Cortex of kidney (tissue), 1 donor: ENCODE measurements around the gene DDIT4L.
"Not testable (repeated sequence)": the region's sequence is repeated elsewhere in the genome, so short reads cannot be mapped to it uniquely, and the experiment has no call there.

Source experiments
- DNase-seq: peaks from one replicate; lab custom pipeline; 2025; lab: John Stamatoyannopoulos, UW

DDIT4L gene, protein sequence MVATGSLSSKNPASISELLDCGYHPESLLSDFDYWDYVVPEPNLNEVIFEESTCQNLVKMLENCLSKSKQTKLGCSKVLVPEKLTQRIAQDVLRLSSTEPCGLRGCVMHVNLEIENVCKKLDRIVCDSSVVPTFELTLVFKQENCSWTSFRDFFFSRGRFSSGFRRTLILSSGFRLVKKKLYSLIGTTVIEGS

DNA sequence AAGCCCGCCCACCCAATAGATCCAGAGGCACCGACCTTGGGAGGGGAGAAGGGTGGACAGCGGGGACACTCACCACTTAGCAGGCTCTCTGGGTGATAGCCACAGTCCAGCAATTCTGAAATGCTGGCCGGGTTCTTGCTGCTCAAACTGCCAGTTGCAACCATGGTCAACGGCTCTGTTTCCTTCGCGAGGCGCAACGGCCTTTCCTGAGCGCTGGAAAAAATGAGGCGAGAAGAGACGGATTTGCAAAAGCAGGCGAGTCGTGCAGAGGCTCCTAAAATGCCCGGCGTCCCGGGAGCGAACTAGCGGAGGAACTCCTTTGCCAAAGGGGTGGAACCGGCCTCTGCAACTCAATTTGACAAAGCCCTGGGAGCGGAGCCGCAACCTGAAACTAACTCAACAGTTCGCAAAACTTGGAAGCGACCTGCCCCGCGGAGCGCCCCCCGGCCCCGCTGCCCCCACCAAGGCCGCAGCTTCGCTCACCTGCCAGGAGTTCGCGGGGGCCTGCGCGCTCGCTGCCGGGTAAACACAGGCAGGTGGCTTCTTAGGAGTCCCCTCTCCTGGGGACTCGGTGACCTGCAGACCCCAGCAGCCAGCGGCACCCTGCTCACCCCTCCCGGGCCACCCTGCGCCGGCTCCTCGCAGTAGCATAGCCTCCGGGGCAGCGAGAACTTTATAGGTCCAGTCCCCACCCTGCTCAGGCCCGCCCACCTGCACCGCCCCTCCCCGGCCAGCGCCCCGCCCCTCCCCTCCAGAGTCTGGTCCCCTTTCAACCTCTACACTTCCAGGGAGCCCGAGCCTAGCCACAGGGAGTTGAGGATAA lies at the start of gene DDIT4L:
TSS of gene DDIT4L (minus strand) at position 649 of the 823 bp plus-strand sequence. CDS start at position 164, 485 bp downstream.
- no peak for DNase-seq

DNA sequence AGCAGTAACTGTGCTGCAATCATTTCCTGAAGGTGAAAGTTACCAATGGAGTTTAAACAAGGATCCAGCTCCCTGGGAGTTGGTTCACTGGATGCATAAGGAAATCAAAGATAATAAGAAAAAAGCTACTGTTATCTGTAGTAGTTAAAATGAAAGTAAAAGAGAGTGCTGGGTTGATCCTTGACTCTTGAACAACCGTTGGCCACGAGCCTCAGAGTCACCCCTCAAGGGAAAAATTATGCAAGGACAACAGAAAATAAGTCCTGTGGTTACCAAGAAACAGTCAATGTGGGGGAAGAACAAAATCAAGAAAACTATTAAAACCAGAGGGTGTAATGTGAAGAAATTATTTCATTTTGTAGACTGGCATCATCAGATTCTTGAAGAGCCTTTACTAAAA lies 49.7 kb upstream of the DDIT4L start:
- DNase-seq, result no peak

DNA sequence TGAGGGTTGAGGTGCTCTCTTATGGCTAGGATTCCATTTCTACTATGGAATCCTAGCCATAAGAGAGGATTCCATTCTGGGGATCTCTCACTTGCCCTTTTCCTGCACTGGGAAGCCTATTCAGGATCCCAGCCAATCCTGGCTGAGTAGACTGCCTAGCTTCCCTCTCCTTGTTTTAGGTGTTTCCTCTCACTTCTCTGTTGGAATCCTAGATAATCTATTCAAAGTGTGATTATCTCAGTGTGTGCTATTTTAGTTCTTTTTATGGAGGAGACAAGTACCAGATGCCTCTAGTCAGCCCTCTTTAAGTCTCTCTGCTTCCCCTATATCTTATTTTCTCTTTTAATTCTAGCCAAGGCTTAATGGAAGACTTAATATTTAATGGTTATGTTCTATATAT lies 34.5 kb upstream of the DDIT4L start:
- DNase-seq, result no peak

DNA sequence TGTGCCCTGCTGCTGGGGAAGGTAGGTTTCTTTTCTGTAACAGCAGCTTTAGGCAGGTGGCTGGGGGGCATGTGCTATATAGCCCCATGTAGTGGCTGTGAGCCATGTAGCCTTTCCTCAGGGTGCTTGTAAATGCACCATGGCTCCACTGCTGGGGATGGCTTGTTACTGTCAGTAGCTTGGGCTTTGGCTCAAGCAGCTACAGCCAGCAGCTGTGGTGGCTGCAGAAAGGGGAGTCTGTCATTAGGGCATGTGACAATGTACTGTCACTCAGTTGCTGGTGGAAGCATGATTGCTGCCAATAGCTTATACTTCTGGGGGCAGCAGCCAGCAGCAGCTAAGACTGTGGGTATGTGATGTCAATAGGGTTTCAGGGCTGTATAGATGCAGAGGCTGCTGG lies 33.9 kb upstream of the DDIT4L start:
- no peak for DNase-seq

DNA sequence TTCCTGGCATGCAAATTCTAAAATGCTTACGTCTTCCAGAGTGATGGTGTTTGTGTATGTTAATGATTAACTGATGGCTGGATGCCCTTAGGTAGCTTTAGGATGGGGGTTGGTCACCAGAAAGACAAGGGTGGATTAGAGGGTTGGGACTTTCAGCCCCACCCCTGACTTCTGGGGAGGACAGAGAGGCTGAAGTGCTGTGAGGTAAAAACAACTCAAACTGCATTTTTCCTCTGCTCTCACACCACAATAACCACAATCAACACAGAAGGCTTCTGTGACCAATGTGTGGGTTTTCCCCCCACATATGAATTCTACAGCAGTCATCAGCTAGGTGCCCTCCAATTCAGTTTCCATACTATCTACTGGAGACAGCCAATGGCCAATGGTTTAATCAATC lies 18.7 kb upstream of the DDIT4L start:
- no peak for DNase-seq

DNA sequence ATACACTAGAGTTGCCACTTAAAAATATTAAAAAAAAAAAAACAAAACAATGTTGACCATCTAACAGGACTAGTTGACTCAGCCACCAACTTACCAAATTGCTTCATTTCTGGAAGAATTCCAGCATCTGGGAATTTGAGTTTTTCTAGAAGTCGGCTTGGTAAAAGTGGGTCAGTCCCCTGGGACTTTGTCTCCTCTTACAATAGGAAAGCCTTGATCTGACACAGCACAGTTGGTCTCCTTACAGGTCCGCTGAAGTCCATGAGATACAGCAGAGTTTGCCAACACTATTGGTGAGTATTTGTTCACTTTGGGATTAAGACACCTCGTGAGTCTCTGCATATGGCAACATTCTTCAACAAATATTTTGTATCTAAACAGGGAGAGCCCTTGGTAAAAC lies 18.2 kb upstream of the DDIT4L start:
- no peak for DNase-seq

DNA sequence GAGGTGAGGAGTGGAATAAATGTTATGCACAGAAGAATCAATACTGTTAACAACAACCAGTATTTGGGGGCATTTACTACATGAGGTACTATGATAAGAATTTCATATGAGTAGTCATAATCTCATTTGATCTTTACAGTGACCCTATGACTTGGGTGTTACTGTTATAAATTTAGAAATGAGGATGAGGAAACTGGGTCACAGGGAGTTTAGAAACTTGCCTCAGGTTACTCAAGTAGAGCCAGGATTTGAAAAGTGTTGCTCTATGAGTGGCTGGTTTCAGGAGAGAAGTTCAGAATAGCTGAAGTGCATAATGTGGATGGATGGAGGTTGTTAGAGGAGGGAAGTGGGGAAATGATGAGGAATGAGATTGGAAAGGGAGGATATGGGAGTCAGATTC lies 16.6 kb upstream of the DDIT4L start:
- no peak for DNase-seq

DNA sequence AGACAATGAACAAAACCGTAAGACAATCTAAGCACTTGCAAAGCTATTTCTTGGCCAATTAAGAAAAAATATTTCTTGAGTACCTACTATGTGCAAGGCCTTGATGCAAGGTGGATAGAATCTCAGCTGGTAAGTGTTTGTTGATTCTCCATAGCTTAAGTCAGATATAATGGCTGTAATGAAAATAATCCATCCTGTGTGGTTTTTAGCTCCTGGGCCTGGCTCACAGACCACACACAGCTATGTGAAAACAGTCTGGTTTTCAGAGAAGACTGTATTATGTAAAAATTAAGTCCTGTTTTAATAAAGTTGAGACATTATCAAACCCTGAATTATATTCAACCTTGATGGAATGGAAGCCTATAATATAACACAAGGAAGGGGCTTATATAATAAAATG lies 7.8 kb upstream of the DDIT4L start:
- no peak for DNase-seq

DNA sequence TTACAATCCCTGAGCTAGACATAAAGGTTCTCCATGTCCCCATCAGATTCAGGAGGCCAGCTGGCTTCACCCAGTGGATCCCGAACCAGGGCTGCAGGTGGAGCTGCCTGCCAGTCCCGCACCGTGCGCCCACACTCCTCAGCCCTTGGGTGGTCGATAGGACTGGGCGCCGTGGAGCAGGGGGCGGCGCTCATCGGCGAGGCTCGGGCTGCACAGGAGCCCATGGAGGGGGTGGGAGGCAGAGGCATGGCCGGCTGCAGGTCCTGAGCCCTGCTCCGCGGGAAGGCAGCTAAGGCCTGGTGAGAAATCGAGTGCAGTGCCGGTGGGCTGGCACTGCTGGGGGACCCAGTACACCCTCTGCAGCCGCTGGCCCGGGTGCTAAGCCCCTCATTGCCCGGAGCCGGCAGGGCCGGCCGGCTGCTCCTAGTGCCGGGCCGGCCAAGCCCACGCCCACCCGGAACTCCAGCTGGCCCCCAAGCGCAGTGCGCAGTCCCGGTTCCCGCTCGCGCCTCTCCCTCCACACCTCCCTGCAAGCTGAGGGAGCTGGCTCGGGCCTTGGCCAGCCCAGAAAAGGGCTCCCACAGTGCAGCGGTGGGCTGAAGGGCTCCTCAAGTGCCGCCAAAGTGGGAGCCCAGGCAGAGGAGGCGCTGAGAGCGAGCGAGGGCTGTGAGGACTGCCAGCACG lies 6.3 kb upstream of the DDIT4L start:
- DNase-seq, result not testable (repeated sequence)

DNA sequence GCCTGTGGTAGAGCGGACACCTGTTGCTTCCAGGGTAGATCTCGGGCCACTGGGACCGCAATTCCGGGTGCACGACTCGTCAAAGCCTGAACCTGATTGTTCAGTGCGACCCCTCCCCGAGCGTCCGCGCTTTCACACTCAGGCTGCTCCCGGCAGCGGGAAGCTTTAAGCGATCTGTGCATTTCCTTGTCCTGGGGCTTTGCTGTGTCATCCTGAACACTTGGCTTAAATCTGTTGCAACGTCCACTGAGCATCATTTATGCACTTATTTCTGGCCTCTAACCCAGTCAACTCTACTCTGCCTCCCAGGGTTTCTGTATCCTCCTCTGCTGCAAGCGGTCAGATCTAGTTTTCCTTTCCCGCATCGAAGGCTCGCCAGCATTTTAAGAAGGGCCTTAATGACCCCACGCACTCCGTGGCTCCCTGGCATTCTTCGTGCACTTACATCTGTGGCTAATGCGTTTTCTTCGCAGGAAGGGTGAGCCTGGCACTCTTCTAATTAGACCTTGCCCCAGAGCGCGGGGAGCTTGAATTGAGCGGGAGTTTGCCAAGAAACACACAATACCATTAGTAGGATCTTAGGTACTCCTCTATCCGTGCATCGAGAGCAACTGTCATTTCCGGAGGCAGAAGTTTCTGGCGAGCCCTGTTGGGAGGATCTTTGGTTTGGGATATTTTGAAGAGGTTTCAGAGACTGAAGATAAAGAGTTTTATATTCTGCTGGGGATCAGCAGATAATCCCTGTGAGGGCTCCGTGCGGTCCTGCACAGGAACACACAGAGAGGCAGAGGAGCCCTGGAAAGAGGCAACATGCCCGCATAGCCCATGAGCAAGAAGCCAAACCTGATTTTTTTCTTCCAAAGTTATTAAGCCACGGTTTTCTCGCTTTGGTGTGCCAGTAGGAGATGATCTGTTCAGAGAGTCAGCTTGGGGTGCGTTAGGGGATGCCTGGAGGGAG lies 654 bp upstream of the DDIT4L start:
- DNase-seq, result no peak

DNA sequence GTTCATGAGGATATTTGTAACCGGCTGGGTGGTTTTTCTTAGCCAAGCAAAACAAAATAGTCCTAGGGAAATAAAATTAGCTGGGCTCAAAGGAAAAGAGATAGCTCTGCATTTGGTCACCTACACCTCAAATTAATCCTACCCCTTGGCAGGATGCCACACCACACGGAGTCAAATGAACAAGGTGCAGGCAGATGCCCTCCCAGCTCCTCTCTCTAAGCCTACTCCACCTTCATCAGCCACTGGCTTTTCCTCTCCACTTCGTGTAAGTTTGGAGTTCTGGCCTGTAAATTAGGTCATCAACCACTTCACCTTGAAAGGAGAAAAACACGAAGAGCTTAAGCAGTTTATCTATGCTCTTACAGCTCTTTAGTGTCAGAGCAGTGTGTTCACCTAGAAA lies 1.4 kb downstream of the DDIT4L start:
- DNase-seq, result no peak

DNA sequence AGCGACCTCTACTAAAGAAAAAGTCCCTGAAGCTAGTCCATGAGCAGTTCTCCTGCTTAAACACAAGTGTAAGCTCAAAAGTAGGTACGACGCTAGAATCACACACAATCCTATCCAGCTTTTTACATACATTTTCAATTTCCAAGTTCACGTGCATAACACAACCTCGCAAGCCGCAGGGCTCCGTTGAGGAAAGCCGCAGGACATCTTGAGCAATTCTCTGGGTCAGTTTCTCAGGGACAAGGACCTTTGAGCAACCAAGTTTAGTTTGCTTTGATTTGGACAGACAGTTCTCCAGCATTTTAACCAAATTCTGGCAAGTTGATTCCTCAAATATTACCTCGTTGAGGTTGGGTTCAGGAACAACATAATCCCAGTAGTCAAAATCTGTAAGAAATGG lies 2.5 kb downstream of the DDIT4L start:
- no peak for DNase-seq

DNA sequence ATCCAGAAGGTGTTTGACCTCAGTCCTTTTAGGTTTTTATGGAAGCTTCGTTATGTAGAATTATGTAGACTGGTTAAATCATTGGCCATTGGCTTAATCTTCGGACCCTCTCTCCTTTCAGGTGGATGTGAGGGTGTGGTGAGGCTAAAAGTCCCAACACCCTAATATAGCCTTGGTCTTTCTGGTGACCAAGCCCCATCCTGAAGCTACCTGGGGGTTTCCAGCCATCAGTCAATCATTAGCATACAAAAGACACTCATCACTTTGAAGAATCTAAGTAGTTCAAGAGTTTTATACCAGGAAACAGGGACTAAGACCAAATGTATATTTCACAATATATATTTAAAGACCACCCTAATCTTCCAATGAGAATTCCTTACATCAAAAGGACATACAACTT lies 5.5 kb downstream of the DDIT4L start:
- DNase-seq, result no peak

DNA sequence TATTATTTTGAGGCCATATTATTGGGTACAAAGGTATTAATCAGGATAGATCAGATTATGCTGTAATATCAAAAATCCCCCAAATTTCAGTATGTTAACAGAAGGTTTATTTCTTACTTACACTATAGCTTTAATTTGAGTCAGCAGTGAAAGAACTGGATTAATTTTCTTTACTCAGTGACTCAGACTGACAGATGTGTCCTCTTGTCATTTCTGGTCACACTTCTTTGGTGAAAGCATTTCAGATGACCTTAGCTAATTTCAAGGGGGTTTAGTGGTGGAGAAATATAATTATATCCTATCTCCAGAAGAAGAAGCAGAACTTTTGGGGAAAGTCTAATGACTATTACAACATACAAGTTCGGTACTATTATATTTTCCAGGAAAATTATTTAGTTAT lies 12.4 kb downstream of the DDIT4L start:
- no peak for DNase-seq

DNA sequence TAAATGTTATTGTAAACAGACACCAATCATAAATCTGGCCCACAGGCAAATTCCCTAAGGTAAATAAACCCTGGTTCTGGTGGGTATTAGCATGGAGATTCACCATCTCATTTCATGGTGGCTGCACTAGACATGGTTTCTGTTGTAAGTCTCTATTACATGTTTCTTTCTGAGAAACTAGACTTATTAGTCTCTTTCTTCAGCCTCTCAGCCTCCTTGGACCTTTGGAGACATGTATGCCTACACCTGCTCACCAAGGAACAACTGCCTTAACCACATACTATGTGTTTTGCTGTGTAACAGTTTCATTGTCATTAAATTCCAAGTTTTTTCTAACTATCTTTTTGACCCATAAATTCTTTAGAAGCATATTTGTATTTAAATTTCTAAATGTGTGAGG lies 13.1 kb downstream of the DDIT4L start:
- no peak for DNase-seq

DNA sequence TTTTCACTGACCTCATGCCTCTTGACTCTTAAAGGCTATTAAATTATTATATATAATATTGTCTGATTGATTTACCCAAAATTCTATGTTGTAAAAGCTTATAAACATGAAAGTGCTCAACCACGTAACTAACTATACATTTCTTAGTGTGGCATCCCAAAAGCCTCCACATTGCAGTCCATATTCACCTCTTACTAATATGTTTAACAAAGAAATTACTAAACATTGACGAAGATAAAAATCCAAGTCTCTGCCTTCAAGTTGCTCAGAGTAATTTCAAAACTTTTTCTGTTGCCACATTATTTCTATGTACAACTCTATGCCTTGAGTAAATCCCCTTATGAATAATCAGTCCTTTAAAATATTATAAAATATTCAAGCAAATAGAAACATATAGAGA lies 14.4 kb downstream of the DDIT4L start:
- no peak for DNase-seq

DNA sequence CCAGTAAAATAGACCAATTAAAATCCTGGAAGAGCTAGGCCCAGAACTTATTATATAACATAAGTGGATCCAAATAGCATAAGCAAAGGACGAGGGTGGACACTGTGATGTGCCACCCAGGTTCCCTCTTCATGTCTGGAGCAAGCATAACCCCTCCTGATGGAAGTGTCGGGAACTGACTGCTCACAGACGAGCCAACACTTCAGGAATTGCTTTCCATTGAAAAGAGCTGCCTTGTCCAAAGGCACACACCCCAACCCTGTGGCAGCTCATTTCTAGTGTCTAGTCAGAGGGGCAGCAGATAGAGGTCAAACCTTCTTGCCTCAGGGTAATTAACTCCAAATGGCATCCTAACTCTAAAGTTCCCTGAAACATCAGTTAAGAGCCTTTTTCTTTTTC lies 15.3 kb downstream of the DDIT4L start:
- DNase-seq, result no peak

DNA sequence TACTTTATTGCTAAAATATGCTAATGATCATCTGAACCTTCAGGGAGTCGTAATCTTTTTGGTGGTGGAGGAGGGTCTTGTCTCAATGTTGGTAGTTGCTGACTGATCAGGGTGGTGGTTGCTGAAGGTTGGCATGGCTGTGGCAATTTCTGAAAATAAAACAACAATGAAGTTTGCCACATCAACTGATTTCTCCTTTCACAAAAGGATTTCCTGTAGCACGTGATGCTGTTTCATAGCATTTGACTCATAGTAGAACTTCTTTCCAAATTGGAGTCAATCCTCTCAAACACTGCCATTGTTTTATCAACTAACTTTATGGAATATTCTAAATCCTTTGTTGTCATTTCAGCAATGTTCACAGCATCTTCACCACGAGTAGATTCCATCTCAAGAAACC lies 19.3 kb downstream of the DDIT4L start:
- DNase-seq, result no peak

DNA sequence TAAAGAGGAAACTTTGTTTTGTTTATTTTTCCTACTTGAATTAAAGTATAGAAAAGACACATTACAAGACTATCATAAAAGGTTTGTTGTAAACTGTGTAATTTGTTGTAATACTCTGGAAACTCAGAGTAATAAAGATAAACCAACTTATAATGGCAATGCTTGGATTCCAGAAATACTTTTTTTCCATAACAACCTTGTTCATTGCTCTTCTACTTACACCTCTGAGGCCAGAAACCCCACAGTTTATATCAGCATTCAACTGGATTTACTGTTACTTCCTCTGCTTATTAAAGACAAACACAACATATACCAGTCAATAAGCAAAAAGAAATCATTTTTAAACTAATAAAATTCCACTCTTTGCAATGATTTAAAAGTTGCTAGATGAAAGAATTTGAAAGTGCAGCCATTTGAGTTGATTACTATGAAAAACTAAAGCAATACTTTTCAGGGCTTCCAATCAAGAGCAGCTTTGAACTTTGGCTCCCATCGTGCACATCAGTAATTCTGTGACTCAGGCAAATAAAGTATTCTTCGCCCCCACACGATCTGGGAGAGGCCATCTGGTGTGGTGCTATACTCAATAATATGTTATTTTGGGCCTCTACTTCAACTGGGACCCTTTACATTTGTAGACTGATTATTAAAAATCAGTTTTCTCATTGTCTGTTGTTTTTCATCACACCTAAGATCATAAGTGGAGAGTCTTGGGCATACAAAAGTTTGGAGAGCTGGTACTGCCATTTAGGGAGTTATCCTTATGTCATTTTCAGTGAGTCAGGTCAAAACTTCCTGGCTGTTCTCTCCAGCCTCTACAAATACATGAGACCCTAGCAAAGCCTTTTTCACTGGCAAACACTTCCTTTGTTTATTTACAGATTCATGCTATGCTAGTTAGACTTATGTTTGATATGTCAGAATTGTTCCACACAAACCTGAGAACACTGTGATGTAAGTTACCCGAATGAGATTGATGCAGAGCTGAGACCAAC lies 20.5 kb downstream of the DDIT4L start:
- DNase-seq, result no peak

DNA sequence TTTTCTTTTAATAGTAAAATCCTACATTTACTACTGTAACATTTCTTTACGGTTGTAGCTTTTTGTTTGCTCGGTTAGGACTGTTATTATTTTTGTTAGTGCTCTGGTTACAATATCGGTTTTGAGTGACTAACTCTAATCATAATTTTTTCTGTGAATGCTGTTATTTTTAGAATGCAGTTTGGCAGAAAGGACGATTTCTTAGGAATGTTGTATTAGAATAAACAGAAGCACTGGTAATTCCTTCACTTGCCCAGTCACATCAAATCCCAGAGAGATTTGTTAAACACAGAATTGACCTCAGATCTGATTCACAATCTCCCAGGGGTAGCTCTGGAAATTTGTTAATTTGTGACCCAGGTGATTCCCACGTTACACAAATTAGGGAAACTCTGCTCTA lies 21.7 kb downstream of the DDIT4L start:
- no peak for DNase-seq
